Activated naive CD8-positive, alpha-beta T cell (primary cell): Measurements from ENCODE around the gene RBBP6.
"Not testable (repeated sequence)": the region's sequence is repeated elsewhere in the genome, so short reads cannot be mapped to it uniquely, and the experiment has no call there.

Experiments
- H3K27ac Mint-ChIP-seq: one replicate; pipeline ENCODE4 v1.8.0; 2021; ENCODE audit warnings: mixed read lengths
- H3K27me3 Mint-ChIP-seq: one replicate; pipeline ENCODE4 v1.8.0; 2021; ENCODE audit warnings: mixed read lengths
- H3K36me3 Mint-ChIP-seq: one replicate; pipeline ENCODE4 v1.8.0; 2021; ENCODE audit warnings: mixed read lengths
- H3K4me1 Mint-ChIP-seq: one replicate; pipeline ENCODE4 v1.8.0; 2021; ENCODE audit warnings: low read depth, mixed read lengths
- H3K4me3 Mint-ChIP-seq: one replicate; pipeline ENCODE4 v1.8.0; 2021; ENCODE audit warnings: mild to moderate bottlenecking, mixed read lengths
- H3K9me3 Mint-ChIP-seq: one replicate; pipeline ENCODE4 v1.8.0; 2021; ENCODE audit warnings: low read depth, mixed read lengths

RBBP6 gene

GRCh38 chr16:24573141-24573540 lies 33.8 kb downstream of the RBBP6 start:
- H3K4me3 Mint-ChIP-seq = no peak overlapping the region
- H3K9me3 Mint-ChIP-seq = peaks cover 20% of the 10 kb centered on the region
- peaks cover 44% of the 10 kb centered on the region for H3K36me3 Mint-ChIP-seq
- no peak overlapping the region for H3K27ac Mint-ChIP-seq
- no peaks in the 10 kb centered on the region for H3K27me3 Mint-ChIP-seq
- H3K4me1 Mint-ChIP-seq = no peaks in the 10 kb centered on the region

DNA sequence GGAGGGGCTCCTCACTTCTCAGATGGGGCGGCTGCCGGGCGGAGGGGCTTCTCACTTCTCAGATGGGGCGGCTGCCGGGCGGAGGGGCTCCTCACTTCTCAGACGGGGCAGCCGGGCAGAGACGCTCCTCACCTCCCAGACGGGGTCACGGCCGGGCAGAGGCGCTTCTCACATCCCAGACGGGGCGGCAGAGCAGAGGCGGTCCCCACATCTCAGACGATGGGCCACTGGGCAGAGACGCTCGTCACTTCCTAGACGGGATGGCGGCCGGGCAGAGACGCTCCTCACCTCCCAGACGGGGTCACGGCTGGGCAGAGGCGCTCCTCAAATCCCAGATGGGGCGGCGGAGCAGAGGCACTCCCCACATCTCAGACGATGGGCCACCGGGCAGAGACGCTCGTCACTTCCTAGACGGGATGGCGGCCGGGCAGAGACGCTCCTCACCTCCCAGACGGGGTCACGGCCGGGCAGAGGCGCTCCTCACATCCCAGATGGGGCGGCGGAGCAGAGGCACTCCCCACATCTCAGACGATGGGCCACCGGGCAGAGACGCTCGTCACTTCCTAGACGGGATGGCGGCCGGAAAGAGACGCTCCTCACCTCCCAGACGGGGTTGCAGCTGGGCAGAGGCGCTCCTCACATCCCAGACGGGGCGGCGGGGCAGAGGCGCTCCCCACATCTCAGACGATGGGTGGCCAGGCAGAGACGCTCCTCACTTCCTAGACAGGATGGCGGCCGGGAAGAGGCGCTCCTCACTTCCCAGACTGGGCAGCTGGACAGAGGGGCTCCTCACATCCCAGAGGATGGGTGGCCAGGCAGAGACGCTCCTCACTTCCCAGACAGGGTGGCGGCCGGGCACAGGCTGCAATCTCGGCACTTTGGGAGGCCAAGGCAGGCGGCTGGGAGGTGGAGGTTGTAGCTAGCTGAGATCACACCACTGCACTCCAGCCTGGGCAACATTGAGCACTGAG lies 35.4 kb downstream of the RBBP6 start:
- not testable (repeated sequence) for H3K4me3 Mint-ChIP-seq, H3K27ac Mint-ChIP-seq, H3K27me3 Mint-ChIP-seq, H3K4me1 Mint-ChIP-seq
- H3K9me3 Mint-ChIP-seq = peaks cover 20% of the 10 kb centered on the region
- peaks cover 27% of the 10 kb centered on the region for H3K36me3 Mint-ChIP-seq

DNA sequence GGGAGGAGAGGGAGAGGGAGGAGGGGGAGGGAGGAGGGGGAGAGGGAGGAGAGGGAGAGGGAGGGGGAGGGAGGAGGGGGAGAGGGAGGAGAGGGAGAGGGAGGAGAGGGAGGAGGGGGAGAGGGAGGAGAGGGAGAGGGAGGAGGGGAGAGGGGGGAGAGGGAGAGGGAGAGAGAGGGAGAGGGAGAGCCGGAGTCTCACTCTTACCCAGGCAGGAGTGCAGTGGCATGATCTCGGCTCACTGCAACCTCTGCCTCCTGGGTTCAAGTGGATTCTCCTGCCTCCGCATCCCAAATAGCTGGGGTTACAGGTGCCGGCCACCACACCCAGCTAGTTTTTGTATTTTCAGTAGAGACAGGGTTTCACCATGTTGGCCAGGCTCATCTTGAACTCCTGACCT lies 36.4 kb downstream of the RBBP6 start:
- H3K27ac Mint-ChIP-seq, H3K4me3 Mint-ChIP-seq, H3K27me3 Mint-ChIP-seq, H3K4me1 Mint-ChIP-seq: not testable (repeated sequence)
- Mint-ChIP-seq H3K36me3 (peaks cover 19% of the 10 kb centered on the region), H3K9me3 (peaks cover 20% of the 10 kb centered on the region)

GRCh38 chr16:24577167-24577566 lies 37.8 kb downstream of the RBBP6 start:
- H3K4me1 Mint-ChIP-seq = no peaks in the 10 kb centered on the region
- peaks cover 5% of the 10 kb centered on the region for H3K36me3 Mint-ChIP-seq
- H3K9me3 Mint-ChIP-seq = peaks cover 6% of the 10 kb centered on the region
- H3K27ac Mint-ChIP-seq = no peak overlapping the region
- H3K4me3 Mint-ChIP-seq = no peak overlapping the region
- no peaks in the 10 kb centered on the region for H3K27me3 Mint-ChIP-seq

DNA sequence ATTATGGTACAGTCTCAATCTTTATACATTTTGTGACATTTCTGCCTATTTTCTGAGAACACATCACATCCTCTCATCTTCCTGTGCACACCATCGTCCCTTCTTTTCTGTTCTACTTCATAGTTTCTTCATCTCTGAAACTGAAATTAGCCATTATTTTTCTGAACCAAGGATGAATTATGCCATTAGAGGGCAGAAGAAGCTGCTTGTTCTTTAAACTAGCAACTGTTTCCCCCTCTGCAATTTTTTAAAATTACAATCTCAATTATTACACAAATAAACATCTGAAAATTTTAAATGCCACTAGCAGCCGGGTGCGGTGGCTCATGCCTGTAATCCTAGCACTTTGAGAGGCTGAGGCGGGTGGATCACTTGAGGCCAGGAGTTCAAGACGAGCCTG lies 41.3 kb downstream of the RBBP6 start:
- no peaks in the 10 kb centered on the region for H3K4me1 Mint-ChIP-seq
- no peak overlapping the region for H3K27ac Mint-ChIP-seq
- H3K9me3 Mint-ChIP-seq = no peaks in the 10 kb centered on the region
- no peak overlapping the region for H3K4me3 Mint-ChIP-seq
- no peaks in the 10 kb centered on the region for H3K36me3 Mint-ChIP-seq
- H3K27me3 Mint-ChIP-seq = peaks cover under 1% of the 10 kb centered on the region

GRCh38 chr16:24583494-24583893 lies 44.1 kb downstream of the RBBP6 start:
- Mint-ChIP-seq H3K36me3 (no peaks in the 10 kb centered on the region), H3K27me3 (peaks cover 2% of the 10 kb centered on the region), H3K27ac (no peak overlapping the region), H3K4me1 (no peaks in the 10 kb centered on the region), H3K9me3 (no peaks in the 10 kb centered on the region), H3K4me3 (no peak overlapping the region)

- H3K36me3 Mint-ChIP-seq = no peaks in the 10 kb centered on the region
- H3K9me3 Mint-ChIP-seq = no peaks in the 10 kb centered on the region
- H3K4me3 Mint-ChIP-seq = no peak overlapping the region
- no peak overlapping the region for H3K27ac Mint-ChIP-seq
- peaks cover 2% of the 10 kb centered on the region for H3K27me3 Mint-ChIP-seq
- H3K4me1 Mint-ChIP-seq = no peaks in the 10 kb centered on the region
Measured at GRCh38 chr16:24589997-24590396, 50.6 kb downstream of the RBBP6 start.

DNA sequence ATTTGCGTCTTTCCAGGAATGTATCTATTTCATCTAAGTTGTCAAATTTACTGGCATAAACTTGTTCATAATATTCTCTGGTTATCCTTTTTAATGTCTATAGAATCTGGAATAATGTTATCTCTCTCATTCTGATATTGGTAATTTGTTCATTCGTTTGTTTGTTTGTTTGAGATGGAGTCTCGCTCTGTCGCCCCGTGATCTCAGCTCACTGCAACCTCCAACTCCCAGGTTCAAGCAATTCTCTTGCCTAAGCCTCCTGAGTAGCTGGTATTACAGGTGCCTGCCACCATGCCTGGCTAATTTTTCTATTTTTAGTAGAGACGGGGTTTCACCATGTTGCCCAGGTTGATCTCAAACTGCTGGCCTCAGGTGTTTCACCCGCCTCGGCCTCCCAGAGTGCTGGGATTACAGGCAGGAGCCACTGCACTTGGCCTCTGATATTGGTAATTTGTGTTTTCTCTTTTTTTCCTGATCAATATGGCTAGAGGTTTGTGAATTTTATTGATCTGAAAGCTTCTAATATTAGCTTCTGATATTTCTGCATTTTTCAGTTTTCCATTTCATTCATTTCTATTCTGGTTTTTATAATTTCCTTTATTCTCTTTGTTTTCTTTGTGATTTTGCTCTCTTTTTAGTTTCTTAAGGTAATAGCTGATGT lies 59.5 kb downstream of the RBBP6 start:
- Mint-ChIP-seq H3K9me3 (no peaks in the 10 kb centered on the region), H3K27me3 (peaks cover 6% of the 10 kb centered on the region), H3K27ac (no peak overlapping the region), H3K4me1 (no peaks in the 10 kb centered on the region), H3K36me3 (no peaks in the 10 kb centered on the region), H3K4me3 (no peak overlapping the region)

DNA sequence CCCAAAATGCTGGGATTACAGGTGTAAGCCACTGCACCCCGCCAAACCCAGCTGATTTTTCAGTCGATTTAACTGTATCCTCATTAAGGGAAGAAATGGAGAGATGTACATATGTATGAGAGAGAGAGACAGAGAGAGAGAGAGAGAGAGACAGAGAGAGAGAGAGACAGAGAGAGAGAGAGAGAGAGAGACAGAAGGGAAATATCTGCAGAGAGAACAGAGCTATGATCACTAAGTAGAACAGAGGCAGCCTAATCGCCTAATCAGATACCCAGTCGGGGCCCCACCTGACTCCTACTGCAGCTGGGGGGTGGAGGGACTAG lies 70.0 kb downstream of the RBBP6 start:
- peaks cover 37% of the 10 kb centered on the region for H3K27me3 Mint-ChIP-seq
- no peaks in the 10 kb centered on the region for H3K36me3 Mint-ChIP-seq
- H3K4me3 Mint-ChIP-seq = peak overlapping the region; percentile 63
- H3K4me1 Mint-ChIP-seq = peaks cover 15% of the 10 kb centered on the region
- H3K9me3 Mint-ChIP-seq = peaks cover under 1% of the 10 kb centered on the region
- no peak overlapping the region for H3K27ac Mint-ChIP-seq

- no peak overlapping the region for H3K27ac Mint-ChIP-seq
- H3K36me3 Mint-ChIP-seq = no peaks in the 10 kb centered on the region
- no peaks in the 10 kb centered on the region for H3K9me3 Mint-ChIP-seq
- peak overlapping the region; percentile 63 for H3K4me3 Mint-ChIP-seq
- H3K27me3 Mint-ChIP-seq = peaks cover 37% of the 10 kb centered on the region
- peaks cover 15% of the 10 kb centered on the region for H3K4me1 Mint-ChIP-seq
Measured at GRCh38 chr16:24609740-24610415, 70.5 kb downstream of the RBBP6 start.

GRCh38 chr16:24610416-24610755 lies 71.0 kb downstream of the RBBP6 start:
- Mint-ChIP-seq H3K4me3 (peak overlapping the region; percentile 63), H3K27ac (no peak overlapping the region), H3K9me3 (no peaks in the 10 kb centered on the region), H3K4me1 (peaks cover 15% of the 10 kb centered on the region), H3K36me3 (no peaks in the 10 kb centered on the region), H3K27me3 (peaks cover 37% of the 10 kb centered on the region)

DNA sequence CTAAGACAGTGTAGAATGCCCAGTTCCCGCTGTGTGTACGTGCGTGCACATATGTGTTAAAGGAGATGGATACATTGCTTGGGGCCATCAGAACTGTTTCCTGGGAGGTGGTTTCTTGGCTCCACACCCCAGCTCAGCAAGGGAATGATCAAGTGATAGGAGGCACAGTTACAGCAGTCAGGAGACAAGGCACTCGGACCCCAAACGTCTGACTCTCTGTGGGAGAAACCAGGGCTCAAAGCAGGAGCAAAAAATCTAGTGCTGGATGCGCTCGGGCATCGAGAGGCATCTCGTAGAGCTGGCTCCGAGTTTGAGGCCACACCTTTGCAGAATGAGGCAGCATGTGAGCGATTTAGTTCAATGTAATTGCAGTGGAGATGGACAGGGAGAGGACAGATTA lies 71.9 kb downstream of the RBBP6 start:
- Mint-ChIP-seq H3K9me3 (no peaks in the 10 kb centered on the region), H3K36me3 (no peaks in the 10 kb centered on the region), H3K4me3 (peak overlapping the region; percentile 54), H3K27ac (no peak overlapping the region), H3K27me3 (peaks cover 35% of the 10 kb centered on the region), H3K4me1 (peaks cover 15% of the 10 kb centered on the region)

- no peaks in the 10 kb centered on the region for H3K9me3 Mint-ChIP-seq
- no peak overlapping the region for H3K27ac Mint-ChIP-seq
- no peaks in the 10 kb centered on the region for H3K36me3 Mint-ChIP-seq
- H3K4me3 Mint-ChIP-seq = no peak overlapping the region
- peaks cover 30% of the 10 kb centered on the region for H3K27me3 Mint-ChIP-seq
- peaks cover 15% of the 10 kb centered on the region for H3K4me1 Mint-ChIP-seq
Measured at GRCh38 chr16:24612656-24613055, 73.3 kb downstream of the RBBP6 start.

GRCh38 chr16:24613267-24613666 lies 73.9 kb downstream of the RBBP6 start:
- H3K27ac Mint-ChIP-seq, H3K36me3 Mint-ChIP-seq, H3K9me3 Mint-ChIP-seq, H3K4me3 Mint-ChIP-seq: not testable (repeated sequence)
- peaks cover 15% of the 10 kb centered on the region for H3K4me1 Mint-ChIP-seq
- peaks cover 24% of the 10 kb centered on the region for H3K27me3 Mint-ChIP-seq

- Mint-ChIP-seq H3K36me3 (no peaks in the 10 kb centered on the region), H3K9me3 (no peaks in the 10 kb centered on the region), H3K4me1 (no peaks in the 10 kb centered on the region)
Measured at GRCh38 chr16:24617502-24617901, 78.1 kb downstream of the RBBP6 start.

More at GRCh38 chr16:24617502-24617901, 78.1 kb downstream of the RBBP6 start:
- H3K27me3 Mint-ChIP-seq = peaks cover 5% of the 10 kb centered on the region
- no peak overlapping the region for H3K27ac Mint-ChIP-seq
- no peak overlapping the region for H3K4me3 Mint-ChIP-seq
